ENCODE measurements around the gene GFOD2.
"Not testable (repeated sequence)": the region's sequence is repeated elsewhere in the genome, so short reads cannot be mapped to it uniquely, and the experiment has no call there.

The GFOD2 gene

DNA sequence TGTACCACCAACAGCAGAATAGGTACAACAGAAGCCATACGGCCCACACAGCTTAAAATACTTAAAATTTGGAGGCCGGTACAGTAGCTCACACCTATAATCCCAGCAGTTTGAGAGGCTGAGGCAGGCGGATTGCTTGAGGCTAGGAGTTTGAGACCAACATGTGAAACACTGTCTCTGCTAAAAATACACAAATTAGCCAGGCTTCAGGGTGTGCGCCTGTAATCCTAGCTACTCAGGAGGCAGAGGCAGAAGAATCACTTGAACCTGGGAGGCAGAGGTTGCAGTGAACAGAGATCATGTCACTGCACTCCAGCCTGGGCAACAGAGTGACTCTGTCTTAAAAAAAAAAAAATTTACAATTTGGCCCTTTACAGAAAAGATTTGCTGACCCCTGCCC, 17.0 kb downstream of the GFOD2 start:
- DNase-seq (ENCODE audit: low read depth) = no peak

DNA sequence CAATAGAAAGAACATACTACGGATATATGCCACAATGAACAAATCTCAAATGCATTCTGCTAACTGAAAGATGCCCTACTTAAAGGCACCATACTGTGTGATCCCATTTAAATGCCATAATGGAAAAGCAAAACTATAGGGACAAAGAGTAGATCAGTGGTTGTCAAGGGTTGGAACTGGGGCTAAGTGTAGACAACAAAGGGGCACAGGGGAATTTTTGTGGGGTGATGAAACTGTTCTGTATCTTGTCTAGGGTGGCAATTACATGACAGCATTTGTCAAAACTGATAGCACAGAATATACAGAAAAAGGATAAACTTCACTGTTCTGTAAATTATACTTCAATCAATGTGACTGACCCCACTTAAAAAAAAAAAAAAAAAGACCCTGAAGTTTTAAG, 17.7 kb downstream of the GFOD2 start:
- no peak for DNase-seq (ENCODE audit: low read depth)

DNA sequence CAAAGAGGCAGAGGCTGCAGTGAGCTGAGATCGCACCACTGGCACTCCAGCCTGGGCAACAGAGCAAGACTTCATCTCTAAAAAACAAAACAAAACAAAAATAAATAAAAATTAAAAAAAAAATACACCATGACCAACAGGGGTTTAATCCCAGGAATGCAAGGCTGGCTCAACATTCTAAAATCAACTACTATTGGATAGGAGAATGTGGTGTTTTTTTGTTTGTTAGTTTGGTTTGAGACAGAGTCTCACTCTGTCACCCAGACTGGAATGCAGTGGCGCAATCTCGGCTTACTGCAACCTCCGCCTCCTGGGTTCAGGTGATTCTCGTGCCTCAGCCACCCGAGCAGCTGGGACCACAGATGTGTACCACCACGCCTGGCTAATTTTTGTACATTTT, 19.9 kb downstream of the GFOD2 start:
- no peak for DNase-seq (ENCODE audit: low read depth)

DNA sequence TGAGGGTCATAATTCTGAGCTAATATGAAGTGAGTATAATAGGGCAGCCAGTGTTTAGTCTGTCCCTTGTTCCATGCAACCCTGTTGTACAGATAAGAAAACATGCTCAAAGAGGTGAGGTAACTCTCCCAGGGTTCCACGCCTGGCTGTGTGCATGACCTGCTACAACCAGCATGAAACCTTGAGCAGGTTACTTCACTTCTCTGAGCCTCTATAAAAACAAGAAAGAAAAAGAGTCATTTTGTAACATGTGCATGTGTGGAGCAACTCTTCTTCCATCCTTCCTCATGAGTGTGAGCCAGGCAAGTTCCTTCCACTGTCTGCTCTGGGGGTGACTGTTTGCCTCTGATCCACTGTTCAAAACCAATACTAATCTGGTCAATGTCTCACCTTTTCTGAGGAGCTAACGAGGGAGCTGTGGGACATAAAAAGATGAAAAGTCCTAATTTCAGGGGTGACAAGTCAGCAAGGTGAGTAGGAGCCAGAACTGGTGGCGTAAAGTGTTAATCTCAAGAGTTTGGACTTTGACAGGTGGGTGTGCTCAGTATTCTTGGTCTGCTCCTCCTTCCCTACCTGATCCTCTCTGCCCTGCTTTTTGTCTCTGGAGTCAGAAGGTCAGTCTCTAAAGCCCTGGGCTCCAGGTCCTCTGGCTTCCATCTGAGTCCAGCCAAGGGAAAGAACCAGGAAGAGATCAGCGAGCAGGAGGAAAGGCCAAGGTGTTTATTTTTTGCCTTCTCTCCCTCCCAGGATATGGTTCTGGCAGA, 21.5 kb downstream of the GFOD2 start:
- DNase-seq (ENCODE audit: low read depth) = no peak

- DNase-seq (ENCODE audit: low read depth) = no peak
Measured at GRCh38 chr16:67694611-67695010, 24.5 kb downstream of the GFOD2 start.

- DNase-seq (ENCODE audit: low read depth) = not testable (repeated sequence)
Measured at GRCh38 chr16:67693517-67694285, 25.4 kb downstream of the GFOD2 start.

- DNase-seq (ENCODE audit: low read depth) = no peak
Measured at GRCh38 chr16:67685388-67686112, 33.6 kb downstream of the GFOD2 start.

- DNase-seq (ENCODE audit: low read depth) = no peak
Measured at GRCh38 chr16:67683767-67684166, 35.3 kb downstream of the GFOD2 start.

- DNase-seq (ENCODE audit: low read depth) = no peak
Measured at GRCh38 chr16:67679935-67680897, 38.9 kb downstream of the GFOD2 start.

- no peak for DNase-seq (ENCODE audit: low read depth)
Measured at GRCh38 chr16:67678354-67679023, 40.6 kb downstream of the GFOD2 start.

- no peak for DNase-seq (ENCODE audit: low read depth)
Measured at GRCh38 chr16:67677712-67678111, 41.4 kb downstream of the GFOD2 start.

DNA sequence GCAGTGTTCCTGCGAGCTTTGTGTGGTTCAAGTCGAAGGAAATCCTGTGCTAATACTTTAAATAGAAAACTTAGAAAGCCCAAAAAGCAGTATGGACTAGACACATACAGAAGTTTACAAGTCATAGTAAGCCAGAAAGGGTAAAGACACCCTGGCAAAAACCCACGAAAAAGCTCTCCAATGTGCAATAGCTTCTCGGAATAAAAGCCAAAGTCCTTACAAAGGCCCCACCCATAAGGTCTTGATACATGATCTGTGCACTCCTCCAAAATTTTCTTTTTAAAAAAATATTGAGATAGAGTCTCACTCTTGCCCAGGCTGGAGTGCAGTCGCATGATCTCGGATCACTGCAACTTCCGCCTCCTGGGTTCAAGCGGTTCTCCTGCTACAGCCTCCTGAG, 42.2 kb downstream of the GFOD2 start:
- DNase-seq (ENCODE audit: low read depth) = no peak

- no peak for DNase-seq (ENCODE audit: low read depth)
Measured at GRCh38 chr16:67676516-67676915, 42.6 kb downstream of the GFOD2 start.

DNA sequence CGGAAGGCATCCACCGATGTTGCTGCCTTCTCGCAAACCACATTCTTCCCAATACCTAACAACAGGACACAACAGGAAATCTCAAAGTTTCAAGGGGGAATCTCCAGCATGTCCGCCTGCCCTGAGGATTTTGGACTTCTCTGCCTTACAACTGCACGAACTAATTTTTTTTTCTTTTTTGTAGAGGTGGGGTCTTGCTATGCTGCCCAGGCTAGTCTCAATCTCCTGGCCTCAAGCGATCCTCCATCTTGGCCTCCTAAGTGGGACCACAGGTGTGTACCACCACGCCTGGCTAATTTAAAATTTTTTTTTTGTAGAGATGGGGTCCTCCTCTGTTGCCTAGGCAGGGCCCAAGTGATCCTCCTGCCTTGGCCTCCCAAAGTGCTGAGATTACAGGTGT, 43.1 kb downstream of the GFOD2 start:
- no peak for DNase-seq (ENCODE audit: low read depth)

GRCh38 chr16:67675579-67675935, 43.6 kb downstream of the GFOD2 start:
- DNase-seq (ENCODE audit: low read depth) = no peak

- DNase-seq (ENCODE audit: low read depth) = no peak
Measured at GRCh38 chr16:67674851-67675578, 44.1 kb downstream of the GFOD2 start.

- DNase-seq (ENCODE audit: low read depth) = no peak
Measured at GRCh38 chr16:67673712-67674580, 45.2 kb downstream of the GFOD2 start.

DNA sequence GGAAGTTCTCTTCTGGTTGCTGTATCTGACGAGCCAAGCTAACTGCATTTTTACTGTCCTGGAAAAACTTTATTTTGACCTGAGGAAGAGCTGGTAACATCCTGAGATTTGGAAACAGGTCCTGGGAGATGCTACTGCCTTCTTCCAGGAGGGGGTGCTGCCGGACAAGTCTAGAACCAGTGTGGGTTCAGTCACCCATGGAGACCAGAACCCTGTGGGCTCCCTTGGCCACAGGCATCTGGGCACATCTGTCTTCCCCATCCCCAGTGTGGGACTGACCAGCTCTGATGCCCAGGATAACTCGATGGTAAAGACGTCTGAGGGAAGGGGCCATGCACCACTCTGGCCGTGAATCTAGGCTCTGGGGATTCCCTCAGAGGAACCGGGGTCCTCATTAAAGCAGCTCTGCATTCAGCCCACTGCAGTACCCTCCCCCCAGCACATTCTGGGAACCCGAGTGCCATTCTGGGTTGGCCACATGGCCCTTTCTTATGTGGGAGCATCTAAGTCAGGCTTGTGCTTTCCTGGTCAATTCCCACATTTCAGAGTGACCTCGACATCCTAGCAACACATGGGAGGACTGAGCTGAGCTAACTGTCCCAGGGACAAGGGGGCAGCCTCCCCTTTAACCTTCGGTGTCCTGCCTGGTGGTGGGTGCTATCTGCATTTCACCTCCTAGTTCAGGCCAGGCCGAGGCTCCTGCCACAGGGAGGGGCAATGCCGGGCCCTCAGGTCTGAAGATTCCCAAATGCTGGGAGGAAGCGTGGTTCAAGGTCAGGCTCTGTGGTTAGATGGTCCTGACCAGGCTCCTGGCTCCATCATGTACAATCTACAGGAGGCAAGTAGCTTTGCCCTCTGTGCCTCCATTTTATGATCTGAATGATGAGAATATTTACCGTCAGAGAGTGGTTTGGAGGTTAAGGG, 46.1 kb downstream of the GFOD2 start:
- no peak for DNase-seq (ENCODE audit: low read depth)

Measured in T-helper 22 cell (primary cell).